Adrenal gland (tissue), 12 donors: ENCODE data around the gene ACSS3. TPM values are rescaled to one million over a fixed set of nuclear protein-coding genes. Genes with fewer than 3 reads are reported as not detected.
A peak's percentile ranks its signal among the peaks of the same experiment; 100 is the strongest.
"Not testable (repeated sequence)": the region's sequence is repeated elsewhere in the genome, so short reads cannot be mapped to it uniquely, and the experiment has no call there.

Experiments used
- DNase-seq, 7 donors: peaks; one replicate each; pipeline ENCODE4 v3.0.0-alpha.2; 2019 to 2020
- H3K27ac ChIP-seq, 5 donors: fragments of 200-600 bp; sonication (generic) in 4 of 5; 1 replicate in 3 of 5; 2 replicates in 2 of 5; pipeline versions ENCODE4 v1.5.1 to v1.8.0; 2016 to 2020; ENCODE audit warnings: mild to moderate bottlenecking in 1 of 5
- H3K27me3 ChIP-seq: fragments of 200-600 bp; 2 replicates; pipeline ENCODE4 v1.8.0; 2021
- H3K36me3 ChIP-seq, 2 donors: fragments of 200-600 bp; replicated peaks in 1 of 2; 1 replicate in 1 of 2; 2 replicates in 1 of 2; pipeline versions ENCODE4 v1.5.1 to v1.8.0; 2018 to 2022
- H3K4me1 ChIP-seq, 2 donors: fragments of 200-600 bp; replicated peaks in 1 of 2; 1 replicate in 1 of 2; 2 replicates in 1 of 2; pipeline versions ENCODE4 v1.5.1 to v1.8.0; 2018 to 2021
- H3K4me3 ChIP-seq, 4 donors: fragments of 200-600 bp; sonication (generic) in 3 of 4; one replicate each; pipeline ENCODE4 v1.5.1; 2016 to 2018
- H3K9me3 ChIP-seq, 3 donors: fragments of 200-600 bp; sonication (generic) in 1 of 3; replicated peaks in 1 of 3; 1 replicate in 2 of 3; 2 replicates in 1 of 3; pipeline versions ENCODE4 v1.5.1 to v1.8.0; 2016 to 2021
- POLR2A ChIP-seq, 2 donors: fragments of 450-650 bp; IDR thresholded peaks; one replicate each; pipeline ENCODE4 v1.6.1; 2017; ENCODE audit warnings: antibody characterized with exemption in 2 of 2, mild to moderate bottlenecking in 2 of 2, moderate library complexity in 1 of 2
- WGBS, 4 donors: extraction: QIAGEN DNeasy Blood & Tissue Kit in 2 of 4; methylation state at CpG; one replicate each; pipeline versions ENCODE4 v1.1.5 to v1.1.7; 2013 to 2017; 5-methylcytosine and 5-hydroxymethylcytosine counted together
- intact Hi-C, 2 donors: fragments of 100-400 bp; cut with DNase I; formaldehyde crosslinking; loops; one replicate each; pipeline versions ENCODE4 v1.14.1 to v1.15.0; 2022 to 2023
- polyA plus RNA-seq, 3 donors: library from polyadenylated mRNA; stranded (reverse); fragments of 200-250 nt in 2 of 3; fragments of 350-450 nt in 1 of 3; fragmentation: Illumina TruSeq in 1 of 3; extraction: RNeasy Lipid Tissue Mini Kit (QIAGEN cat#74804) in 1 of 3; gene quantifications; one replicate each; pipeline ENCODE4 v1.2.3, GENCODE V29; 2013 to 2014
- total RNA-seq, 9 donors: library from RNA; depleted of rRNA in 4 of 9; stranded (reverse); fragments of >200 nt in 4 of 9; fragments of 120-200 nt in 1 of 9; fragmentation: NEBNext Ultra II Directional in 1 of 9; extraction: Animal tissue kit (Norgen Biotek cat#: 25700) in 1 of 9; gene quantifications; one replicate each; pipeline versions ENCODE4 v1.1.0 to v1.2.4, GENCODE V29; 2013 to 2023
- TF ChIP-seq, protein P1 (sequence below), 6 experiments: fragments of 450-650 bp in 4 of 6; fragments of 200-600 bp in 2 of 6; sonication (generic) in 1 of 6; IDR thresholded peaks; 1 replicate in 5 of 6; 2 replicates in 1 of 6; pipeline versions ENCODE4 v1.5.1 to v1.8.0; 2016 to 2021; ENCODE audit warnings: antibody characterized with exemption in 6 of 6, mild to moderate bottlenecking in 2 of 6, moderate library complexity in 1 of 6
- donor health status: healthy with polysubstance abuse.
- donor health status: Bipolar disorder and iron deficiency.
- donor health status: DM: yes; HTN: yes; CAD: no.
- donor health status: DM: no; HTN: no; CAD: no.
- donor health status: DM: no; HTN: no; CAD: no.
- donor health status: DM: yes; HTN: yes; CAD: no.

Gene ACSS3
- total and polyA plus RNA-seq, 12 donors = 5.3 to 90.0 (median 36.1) TPM

DNA sequence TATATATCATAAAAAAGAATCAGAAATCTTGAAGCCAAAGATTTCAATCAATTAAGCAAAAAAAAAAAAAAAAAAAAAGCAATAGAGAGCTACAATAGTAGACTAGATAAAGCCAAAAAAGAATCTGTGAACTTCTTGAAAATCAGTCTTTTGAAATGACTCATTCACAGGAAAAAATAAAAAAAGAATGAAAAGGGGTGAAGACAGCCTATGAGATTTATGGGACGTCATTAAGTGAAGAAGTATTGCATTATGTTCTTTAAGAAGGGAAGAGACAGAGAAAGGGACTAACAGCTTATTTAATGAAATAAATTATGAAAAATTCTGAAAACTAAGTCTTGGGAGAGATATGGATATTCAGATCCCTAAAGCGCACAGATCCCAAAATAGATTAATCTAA is 103.8 kb downstream of the ACSS3 start:
- 88 to 91% (median 89%) methylated on average over 2 of the region's 2 CpGs for WGBS, 4 donors
- H3K36me3 ChIP-seq = no peaks in the 10 kb centered on the region

DNA sequence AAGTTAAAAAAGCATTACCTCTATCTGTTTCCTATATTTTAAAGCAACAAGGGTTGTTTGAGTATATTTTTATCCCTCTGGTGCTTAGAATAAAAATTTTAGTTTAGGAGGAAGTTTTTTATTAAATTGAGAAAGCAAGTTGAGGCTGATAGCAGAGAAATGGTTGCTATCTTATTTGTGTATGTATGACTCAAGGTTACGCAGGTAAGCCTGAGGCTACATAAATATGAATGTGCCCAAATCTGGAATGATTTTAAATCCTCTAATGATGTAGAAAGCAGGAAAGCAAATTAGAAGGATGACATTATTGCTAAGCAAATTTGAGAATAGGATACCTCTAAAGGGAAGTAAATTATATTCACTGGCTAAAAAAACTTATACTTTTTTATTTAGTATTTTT is 109.8 kb downstream of the ACSS3 start:
- no peak for TF ChIP-seq POLR2A (IDR thresholded peaks at IDR 0.05)
- H3K4me3 ChIP-seq = no peak overlapping the region
- no peaks in the 10 kb centered on the region for H3K36me3 ChIP-seq
- no peak overlapping the region for H3K27ac ChIP-seq
- DNase-seq = no peak
- intact Hi-C loops = no loop called here
- WGBS, 4 donors = 94 to 98% (median 97%) methylated on average over 1 of the region's 1 CpG
- no peaks in the 10 kb centered on the region for H3K9me3 ChIP-seq
- no peaks in the 10 kb centered on the region for H3K4me1 ChIP-seq
- H3K27me3 ChIP-seq = no peaks in the 10 kb centered on the region

More for the DNA sequence above, 103.8 kb downstream of the ACSS3 start:
- Histone ChIP-seq H3K4me1 (no peaks in the 10 kb centered on the region), H3K27me3 (no peaks in the 10 kb centered on the region), H3K4me3 (no peak overlapping the region), H3K9me3 (no peaks in the 10 kb centered on the region), H3K27ac (no peak overlapping the region)
- DNase-seq = no peak
- TF ChIP-seq, protein P1, sequence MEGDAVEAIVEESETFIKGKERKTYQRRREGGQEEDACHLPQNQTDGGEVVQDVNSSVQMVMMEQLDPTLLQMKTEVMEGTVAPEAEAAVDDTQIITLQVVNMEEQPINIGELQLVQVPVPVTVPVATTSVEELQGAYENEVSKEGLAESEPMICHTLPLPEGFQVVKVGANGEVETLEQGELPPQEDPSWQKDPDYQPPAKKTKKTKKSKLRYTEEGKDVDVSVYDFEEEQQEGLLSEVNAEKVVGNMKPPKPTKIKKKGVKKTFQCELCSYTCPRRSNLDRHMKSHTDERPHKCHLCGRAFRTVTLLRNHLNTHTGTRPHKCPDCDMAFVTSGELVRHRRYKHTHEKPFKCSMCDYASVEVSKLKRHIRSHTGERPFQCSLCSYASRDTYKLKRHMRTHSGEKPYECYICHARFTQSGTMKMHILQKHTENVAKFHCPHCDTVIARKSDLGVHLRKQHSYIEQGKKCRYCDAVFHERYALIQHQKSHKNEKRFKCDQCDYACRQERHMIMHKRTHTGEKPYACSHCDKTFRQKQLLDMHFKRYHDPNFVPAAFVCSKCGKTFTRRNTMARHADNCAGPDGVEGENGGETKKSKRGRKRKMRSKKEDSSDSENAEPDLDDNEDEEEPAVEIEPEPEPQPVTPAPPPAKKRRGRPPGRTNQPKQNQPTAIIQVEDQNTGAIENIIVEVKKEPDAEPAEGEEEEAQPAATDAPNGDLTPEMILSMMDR (IDR thresholded peaks at IDR 0.05) = no peak
- TF ChIP-seq POLR2A (IDR thresholded peaks at IDR 0.05) = no peak
- intact Hi-C loops = no loop called here

DNA sequence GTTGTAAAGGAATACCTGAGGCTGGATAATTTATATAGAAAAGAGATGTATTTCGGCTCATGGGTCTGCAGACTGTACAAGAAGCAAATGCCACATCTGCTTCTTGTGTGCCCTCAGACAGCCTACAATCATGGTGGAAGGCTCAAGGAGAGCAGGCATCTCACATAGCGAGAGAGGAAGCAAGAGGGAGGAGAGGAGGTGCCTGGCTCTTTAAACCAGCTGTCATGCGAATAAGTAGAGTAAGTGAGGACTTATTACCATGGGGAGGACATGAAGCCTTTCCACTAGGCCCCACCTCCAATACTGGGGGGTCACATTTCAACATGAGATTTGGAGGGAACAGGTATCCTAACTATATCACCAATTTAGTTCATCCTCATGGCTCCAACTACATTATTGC is 118.7 kb downstream of the ACSS3 start:
- no peak overlapping the region for H3K4me3 ChIP-seq
- peaks cover 0 to 6% of the 10 kb centered on the region in 2 donors for H3K4me1 ChIP-seq
- H3K27ac ChIP-seq = no peak overlapping the region
- 92 to 99% (median 96%) methylated on average over 3 of the region's 3 CpGs for WGBS, 4 donors
- no peak for DNase-seq
- intact Hi-C loops = no loop called here
- H3K27me3 ChIP-seq = no peaks in the 10 kb centered on the region
- H3K36me3 ChIP-seq = no peaks in the 10 kb centered on the region
- no peaks in the 10 kb centered on the region for H3K9me3 ChIP-seq
- no peak for TF ChIP-seq POLR2A (IDR thresholded peaks at IDR 0.05)
- TF ChIP-seq, protein P1 (IDR thresholded peaks at IDR 0.05) = no peak

DNA sequence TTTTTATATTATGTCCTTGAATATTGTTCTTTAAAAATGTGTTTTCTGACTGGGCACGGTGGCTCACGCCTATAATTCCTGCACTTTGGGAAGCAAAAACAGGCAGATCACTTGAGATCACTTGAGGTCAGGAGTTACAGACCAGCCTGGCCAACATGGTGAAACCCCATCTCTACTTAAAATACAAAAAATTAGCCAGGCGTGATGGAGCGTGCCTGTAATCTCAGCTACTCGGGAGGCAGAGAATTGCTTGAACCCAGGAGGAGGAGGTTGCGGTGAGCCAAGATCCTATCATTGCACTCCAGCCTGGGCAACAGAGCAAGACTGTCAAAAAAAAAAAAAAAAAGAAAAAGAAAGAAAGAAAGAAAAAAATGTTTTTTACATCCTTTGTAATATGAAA is 122.7 kb downstream of the ACSS3 start:
- WGBS, 4 donors = 45 to 58% (median 51%) methylated on average over 6 of the region's 6 CpGs
- DNase-seq = peak in 1 of 7 donors; percentile 14
- not testable (repeated sequence) for H3K36me3 ChIP-seq

DNA sequence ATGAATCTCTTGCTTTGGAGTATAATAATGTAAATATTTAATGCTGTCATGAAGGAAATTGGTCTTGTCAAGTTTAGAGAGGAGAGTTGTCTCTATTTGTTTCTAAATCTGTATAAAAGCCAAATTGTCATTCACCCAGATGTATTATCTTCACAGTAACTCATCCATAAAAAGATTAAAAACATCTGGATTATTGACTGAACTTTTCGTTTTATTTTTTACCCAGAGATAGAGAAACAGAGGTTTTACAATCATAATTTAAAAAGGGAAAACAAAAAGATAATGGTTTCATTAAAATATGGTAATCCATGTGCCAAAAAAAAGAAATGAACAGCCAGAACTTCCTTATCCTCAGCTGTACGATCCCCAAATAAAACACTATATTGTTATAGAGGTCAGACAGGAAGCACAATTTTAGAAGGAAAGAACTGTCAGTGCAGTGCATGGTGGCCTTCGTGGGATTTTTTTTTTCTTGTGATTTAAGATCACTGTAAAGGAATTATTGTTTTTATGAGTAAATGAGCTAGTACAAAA is 125.9 kb downstream of the ACSS3 start:
- Histone ChIP-seq H3K36me3 (no peaks in the 10 kb centered on the region), H3K9me3 (no peaks in the 10 kb centered on the region), H3K27me3 (no peaks in the 10 kb centered on the region), H3K27ac (no peak overlapping the region), H3K4me3 (no peak overlapping the region), H3K4me1 (peaks cover 10 to 33% of the 10 kb centered on the region in 2 donors)
- WGBS, 4 donors = 8 to 15% (median 11%) methylated on average over 3 of the region's 3 CpGs
- DNase-seq = no peak
- TF ChIP-seq, protein P1 (IDR thresholded peaks at IDR 0.05) = no peak
- no peak for TF ChIP-seq POLR2A (IDR thresholded peaks at IDR 0.05)
- intact Hi-C loops = no loop called here

More for the DNA sequence above, 122.7 kb downstream of the ACSS3 start:
- peaks cover 0 to 19% of the 10 kb centered on the region in 2 donors for H3K4me1 ChIP-seq
- H3K9me3 ChIP-seq, H3K4me3 ChIP-seq, H3K27ac ChIP-seq, H3K27me3 ChIP-seq, intact Hi-C loops: not testable (repeated sequence)
